OCI-LY3 (cell line): ENCODE results near the gene DOCK11.
A peak's percentile ranks its signal among the peaks of the same experiment; 100 is the strongest.

Source experiments
- H2AFZ ChIP-seq: fragments of 200-600, 300-600 bp; shearing (Covaris generic); 2 replicates; pipeline ENCODE4 v1.6.0; 2014; ENCODE audit warnings: antibody characterized with exemption, low read depth, low read length
- H3K27ac ChIP-seq: fragments of 200-600, 300-600 bp; sonication (generic); 2 replicates; pipeline ENCODE4 v1.5.1; 2014; ENCODE audit warnings: mild to moderate bottlenecking, low read length, moderate library complexity, mixed read lengths
- H3K27me3 ChIP-seq: fragments of 200-600, 300-600 bp; sonication (generic); 2 replicates; pipeline ENCODE4 v1.6.1; 2014; ENCODE audit warnings: low read depth, low read length, mixed read lengths
- H3K36me3 ChIP-seq: fragments of 200-600, 300-600 bp; sonication (generic); replicated peaks from 2 replicates; pipeline ENCODE3; 2014; ENCODE audit warnings: low read depth, low read length, mixed read lengths
- H3K4me1 ChIP-seq: fragments of 300-600, 200-600 bp; sonication (generic); 2 replicates; pipeline ENCODE4 v1.6.1; 2014; ENCODE audit warnings: low read length, mixed read lengths
- H3K4me2 ChIP-seq: fragments of 200-600, 300-600 bp; sonication (generic); 2 replicates; pipeline ENCODE4 v1.6.1; 2014; ENCODE audit warnings: low read length, mixed read lengths
- H3K4me3 ChIP-seq: fragments of 300-600, 200-600 bp; sonication (generic); 2 replicates; pipeline ENCODE4 v1.5.1; 2014; ENCODE audit warnings: antibody characterized with exemption, mild to moderate bottlenecking, low read length, moderate library complexity
- H3K79me2 ChIP-seq: fragments of 300-600, 200-600 bp; shearing (Covaris generic); 2 replicates; pipeline ENCODE4 v1.6.1; 2014; ENCODE audit warnings: mild to moderate bottlenecking, low read length, mixed read lengths
- H3K9ac ChIP-seq: fragments of 300-600, 200-600 bp; shearing (Covaris generic); 2 replicates; pipeline ENCODE4 v1.6.0; 2014; ENCODE audit warnings: mild to moderate bottlenecking, low read length, moderate library complexity
- H3K9me3 ChIP-seq: fragments of 200-600, 300-600 bp; shearing (Covaris generic); 2 replicates; pipeline ENCODE4 v1.6.1; 2014; ENCODE audit warnings: low read length, mixed read lengths; ENCODE audit not compliant: insufficient read depth
- H4K20me1 ChIP-seq: fragments of 200-600, 300-600 bp; sonication (generic); 2 replicates; pipeline ENCODE4 v1.6.1; 2016; ENCODE audit warnings: low read length, mixed read lengths; ENCODE audit not compliant: insufficient read depth
- EZH2phosphoT487 ChIP-seq: fragments of 200-600 bp; shearing (Covaris generic); IDR thresholded peaks from 2 replicates; pipeline ENCODE4 v1.6.1; 2018; ENCODE audit warnings: antibody characterized with exemption, mixed run types, low read depth
- TF ChIP-seq, protein P1 (sequence below): fragments of 200-600, 300-600 bp; sonication (generic); IDR thresholded peaks from 2 replicates; pipeline ENCODE4 v1.5.1; 2014; ENCODE audit warnings: antibody characterized with exemption, low read length, low read depth

Gene DOCK11

DNA sequence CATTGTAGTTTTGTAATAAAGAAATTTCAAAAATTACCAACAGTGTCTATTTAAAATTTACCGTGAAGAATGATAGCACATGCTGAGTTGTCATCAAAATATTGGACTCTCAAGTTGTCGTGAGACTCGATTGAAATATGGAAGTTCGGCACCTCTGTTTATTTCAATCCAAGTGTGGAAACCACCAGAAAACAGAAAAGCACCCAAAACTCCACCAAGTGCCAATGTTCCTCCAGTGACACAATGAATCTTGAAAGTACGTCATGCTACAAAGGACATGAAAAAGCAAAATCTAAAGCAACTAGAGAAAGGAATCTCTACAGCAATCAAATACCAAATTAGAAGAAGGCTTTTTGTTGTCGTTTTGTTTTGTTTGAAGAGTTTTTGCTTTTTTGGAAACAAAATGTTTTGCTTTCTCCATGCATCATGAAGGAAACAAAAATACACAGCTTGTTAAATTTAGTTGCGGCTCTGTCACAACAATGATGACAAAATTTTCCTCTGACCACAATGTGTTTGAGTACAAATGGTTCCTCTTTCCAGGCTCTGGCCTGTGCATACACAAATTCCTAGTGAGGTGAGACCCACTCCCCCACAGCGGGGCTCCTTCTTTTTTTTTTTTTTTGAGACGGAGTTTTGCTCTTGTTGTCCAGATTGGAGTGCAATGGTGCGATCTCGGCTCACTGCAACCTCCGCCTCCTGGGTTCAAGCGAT, 222.2 kb downstream of the DOCK11 start:
- Histone ChIP-seq H4K20me1 (no peaks in the 10 kb centered on the region), H3K4me3 (no peak overlapping the region), H3K27me3 (no peaks in the 10 kb centered on the region), H3K9me3 (no peaks in the 10 kb centered on the region), H2AFZ (no peak overlapping the region), H3K4me1 (peaks cover 8% of the 10 kb centered on the region), H3K27ac (no peak overlapping the region), H3K4me2 (no peak overlapping the region), H3K9ac (no peak overlapping the region), H3K36me3 (no peaks in the 10 kb centered on the region), H3K79me2 (no peaks in the 10 kb centered on the region)
- TF ChIP-seq EZH2phosphoT487 = no peak
- TF ChIP-seq, protein P1, sequence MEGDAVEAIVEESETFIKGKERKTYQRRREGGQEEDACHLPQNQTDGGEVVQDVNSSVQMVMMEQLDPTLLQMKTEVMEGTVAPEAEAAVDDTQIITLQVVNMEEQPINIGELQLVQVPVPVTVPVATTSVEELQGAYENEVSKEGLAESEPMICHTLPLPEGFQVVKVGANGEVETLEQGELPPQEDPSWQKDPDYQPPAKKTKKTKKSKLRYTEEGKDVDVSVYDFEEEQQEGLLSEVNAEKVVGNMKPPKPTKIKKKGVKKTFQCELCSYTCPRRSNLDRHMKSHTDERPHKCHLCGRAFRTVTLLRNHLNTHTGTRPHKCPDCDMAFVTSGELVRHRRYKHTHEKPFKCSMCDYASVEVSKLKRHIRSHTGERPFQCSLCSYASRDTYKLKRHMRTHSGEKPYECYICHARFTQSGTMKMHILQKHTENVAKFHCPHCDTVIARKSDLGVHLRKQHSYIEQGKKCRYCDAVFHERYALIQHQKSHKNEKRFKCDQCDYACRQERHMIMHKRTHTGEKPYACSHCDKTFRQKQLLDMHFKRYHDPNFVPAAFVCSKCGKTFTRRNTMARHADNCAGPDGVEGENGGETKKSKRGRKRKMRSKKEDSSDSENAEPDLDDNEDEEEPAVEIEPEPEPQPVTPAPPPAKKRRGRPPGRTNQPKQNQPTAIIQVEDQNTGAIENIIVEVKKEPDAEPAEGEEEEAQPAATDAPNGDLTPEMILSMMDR = no peak

DNA sequence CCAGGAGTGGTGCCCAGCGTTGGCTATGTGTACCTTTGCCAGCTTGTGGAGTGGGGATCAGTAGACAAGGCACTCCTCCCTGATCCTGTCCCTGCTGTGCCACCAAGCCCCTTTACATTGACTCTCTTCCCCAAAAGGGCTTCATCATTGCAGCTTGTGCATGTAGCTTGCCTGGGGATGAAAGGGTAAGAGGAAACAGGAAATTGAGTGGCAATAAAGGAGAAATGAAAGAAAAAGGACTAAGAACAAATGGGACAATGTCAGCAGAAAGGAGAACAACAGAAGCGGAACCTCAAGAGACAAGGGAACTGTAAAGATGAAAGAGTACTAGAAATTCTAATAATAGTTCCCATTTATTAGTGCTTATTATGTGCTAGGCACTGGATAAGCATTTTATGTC, 223.1 kb downstream of the DOCK11 start:
- TF ChIP-seq, protein P1 = no peak
- no peak for TF ChIP-seq EZH2phosphoT487
- no peak overlapping the region for H3K27ac ChIP-seq
- H3K27me3 ChIP-seq = no peaks in the 10 kb centered on the region
- no peak overlapping the region for H2AFZ ChIP-seq
- no peak overlapping the region for H3K4me3 ChIP-seq
- no peak overlapping the region for H3K4me2 ChIP-seq
- H4K20me1 ChIP-seq = no peaks in the 10 kb centered on the region
- H3K4me1 ChIP-seq = peaks cover 15% of the 10 kb centered on the region
- no peak overlapping the region for H3K9ac ChIP-seq
- no peaks in the 10 kb centered on the region for H3K9me3 ChIP-seq
- H3K79me2 ChIP-seq = no peaks in the 10 kb centered on the region
- no peaks in the 10 kb centered on the region for H3K36me3 ChIP-seq

DNA sequence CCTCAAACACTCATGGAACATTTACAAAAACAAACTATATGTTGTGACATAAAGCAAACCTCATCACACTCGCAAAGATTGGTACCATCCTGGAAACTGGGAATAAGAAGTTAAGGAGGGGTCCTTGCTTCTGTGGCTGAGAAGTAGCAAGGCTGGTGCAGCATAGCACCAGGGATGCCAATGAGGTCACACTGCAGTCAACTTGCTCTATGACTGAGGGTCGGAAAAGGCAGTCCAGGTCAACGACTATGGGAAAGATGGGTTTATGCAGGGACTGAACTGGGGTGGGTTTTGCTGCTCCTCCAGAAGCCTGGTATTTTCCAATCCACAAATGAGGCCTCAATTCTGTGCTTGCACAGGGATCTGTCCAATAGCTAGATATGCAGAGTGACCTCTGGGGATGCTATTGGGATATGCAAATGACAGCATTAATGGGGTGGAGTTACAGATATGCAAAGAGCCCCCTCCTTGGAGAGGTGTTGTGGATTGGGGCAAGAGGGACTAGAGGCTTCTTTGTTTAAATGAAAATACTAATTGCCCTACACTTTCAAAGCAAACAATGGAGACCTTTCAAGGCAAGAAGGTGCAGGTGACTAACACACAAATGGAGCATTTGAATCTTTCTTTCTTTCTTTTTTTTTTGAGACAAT, 224.6 kb downstream of the DOCK11 start:
- no peak overlapping the region for H2AFZ ChIP-seq
- no peak overlapping the region for H3K4me3 ChIP-seq
- no peaks in the 10 kb centered on the region for H3K9me3 ChIP-seq
- no peaks in the 10 kb centered on the region for H3K79me2 ChIP-seq
- peaks cover 29% of the 10 kb centered on the region for H3K4me1 ChIP-seq
- H4K20me1 ChIP-seq = no peaks in the 10 kb centered on the region
- H3K27me3 ChIP-seq = no peaks in the 10 kb centered on the region
- no peak overlapping the region for H3K4me2 ChIP-seq
- no peak for TF ChIP-seq EZH2phosphoT487
- TF ChIP-seq, protein P1 = no peak
- H3K27ac ChIP-seq = no peak overlapping the region
- H3K9ac ChIP-seq = no peak overlapping the region
- H3K36me3 ChIP-seq = no peaks in the 10 kb centered on the region

DNA sequence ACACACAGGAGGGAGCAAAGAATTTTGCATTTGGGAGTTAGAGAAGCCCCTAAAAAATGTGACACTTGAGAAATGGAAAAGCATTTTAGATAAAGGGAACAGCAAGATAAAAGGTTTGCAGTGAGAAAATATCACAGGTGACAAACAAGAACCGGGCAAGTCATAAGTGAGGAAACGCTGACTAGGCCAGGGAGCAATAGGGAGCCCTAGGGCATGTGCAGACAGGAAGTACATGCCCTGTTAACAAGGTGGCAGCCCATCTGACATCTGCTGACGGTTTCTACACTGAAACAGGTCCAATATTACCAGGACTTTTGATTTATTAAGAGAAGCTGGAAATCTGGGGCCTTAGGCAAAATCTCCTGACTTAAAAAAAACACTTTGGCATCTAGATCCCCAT, 227.8 kb downstream of the DOCK11 start:
- 0 out of 2 replicates have a peak overlapping the region, but pooled peaks have one; percentile 14 for H3K4me2 ChIP-seq
- no peak overlapping the region for H3K9ac ChIP-seq
- H2AFZ ChIP-seq = no peak overlapping the region
- H3K36me3 ChIP-seq = no peaks in the 10 kb centered on the region
- H3K79me2 ChIP-seq = no peaks in the 10 kb centered on the region
- no peak overlapping the region for H3K27ac ChIP-seq
- TF ChIP-seq, protein P1 = no peak
- no peak for TF ChIP-seq EZH2phosphoT487
- H4K20me1 ChIP-seq = no peaks in the 10 kb centered on the region
- H3K27me3 ChIP-seq = peaks cover 16% of the 10 kb centered on the region
- peaks cover 37% of the 10 kb centered on the region for H3K4me1 ChIP-seq
- no peaks in the 10 kb centered on the region for H3K9me3 ChIP-seq
- H3K4me3 ChIP-seq = no peak overlapping the region
